Occipital lobe (tissue), 2 donors: ENCODE results near the gene AMDHD1. TPM values are rescaled to one million over a fixed set of nuclear protein-coding genes. Genes with fewer than 3 reads are reported as not detected.

Experiments used
- DNase-seq: peaks from one replicate; lab custom pipeline; 2025; lab: John Stamatoyannopoulos, UW
- total RNA-seq: library from RNA; depleted of rRNA; stranded (reverse); fragments of >200 nt; gene quantifications from one replicate; pipeline ENCODE4 v1.2.3, GENCODE V29; 2014

The AMDHD1 gene
- total RNA-seq, 1 donor from 2014 or later = 0.31 TPM

DNA sequence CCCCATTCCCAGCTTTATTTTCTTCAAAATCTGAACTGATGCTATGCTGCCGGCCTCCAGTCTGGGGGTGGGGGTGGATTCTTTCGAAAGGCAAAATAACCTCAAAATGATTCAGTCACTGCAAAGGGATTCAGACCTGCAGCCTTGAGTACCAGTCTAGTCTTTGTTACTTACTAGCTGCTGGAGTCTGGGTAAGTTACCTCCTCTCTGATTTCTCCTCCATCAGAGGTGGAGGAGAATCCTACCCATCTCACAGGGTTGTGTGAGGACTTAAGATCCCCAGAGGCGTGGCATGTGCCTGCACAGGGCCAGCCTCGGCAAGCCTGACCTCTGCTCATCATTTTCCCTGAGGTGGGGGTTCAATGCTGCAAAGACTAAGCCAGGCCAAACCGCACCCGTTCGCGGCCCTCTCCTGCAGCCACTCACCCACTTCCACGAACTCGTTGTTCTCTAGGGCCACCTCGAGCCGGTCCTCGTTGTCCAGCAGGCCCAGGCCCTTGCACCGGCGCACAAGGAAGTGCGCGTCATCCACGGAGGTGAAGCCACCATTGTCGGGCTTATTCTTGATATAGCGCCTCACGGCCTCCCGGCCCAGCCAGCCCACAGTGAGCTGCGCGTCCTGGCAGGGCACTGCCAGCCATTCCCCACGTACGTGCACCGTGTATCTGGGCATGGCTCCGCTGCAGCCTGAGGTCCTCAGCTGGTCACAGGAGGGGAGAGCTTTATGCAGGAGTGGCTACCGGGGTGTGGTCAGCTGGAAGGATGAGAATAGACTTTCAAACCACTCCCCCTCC is 52.3 kb downstream of the AMDHD1 start:
- DNase-seq = no peak

DNA sequence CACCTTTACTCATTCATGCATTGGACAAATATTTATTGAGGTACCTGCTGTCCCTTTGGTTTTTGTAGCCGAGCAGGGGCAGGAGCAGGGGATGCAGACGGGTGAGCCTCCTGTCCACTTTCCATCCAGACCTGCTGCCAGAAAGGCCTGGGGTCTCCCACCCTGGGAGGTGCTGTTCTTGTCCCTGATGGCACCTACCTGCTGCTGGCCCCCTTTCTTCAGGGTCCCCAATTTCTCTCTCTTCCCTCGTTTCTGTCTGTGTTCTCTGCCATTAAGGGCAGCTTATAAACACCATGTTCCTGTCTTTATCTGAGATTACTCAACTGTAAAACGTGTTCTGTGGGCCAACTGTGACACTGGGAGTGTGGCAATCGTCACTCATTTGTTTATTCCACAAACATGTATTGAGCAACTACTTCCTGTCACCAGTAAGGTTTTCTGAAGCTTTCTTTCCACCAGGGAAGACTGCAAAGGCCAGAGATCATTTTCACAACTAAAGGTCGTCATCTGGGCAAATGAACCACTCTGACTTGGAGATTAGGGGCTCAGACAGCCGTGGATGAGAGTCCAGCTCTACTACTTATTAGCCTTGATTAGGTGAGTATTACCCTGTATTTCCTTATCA is 53.0 kb downstream of the AMDHD1 start, which contains the start of gene HAL:
HAL (minus strand) TSS at position 311 of the 625 bp plus-strand sequence. CDS start 434 bp downstream, outside the sequence.
- DNase-seq = no peak

DNA sequence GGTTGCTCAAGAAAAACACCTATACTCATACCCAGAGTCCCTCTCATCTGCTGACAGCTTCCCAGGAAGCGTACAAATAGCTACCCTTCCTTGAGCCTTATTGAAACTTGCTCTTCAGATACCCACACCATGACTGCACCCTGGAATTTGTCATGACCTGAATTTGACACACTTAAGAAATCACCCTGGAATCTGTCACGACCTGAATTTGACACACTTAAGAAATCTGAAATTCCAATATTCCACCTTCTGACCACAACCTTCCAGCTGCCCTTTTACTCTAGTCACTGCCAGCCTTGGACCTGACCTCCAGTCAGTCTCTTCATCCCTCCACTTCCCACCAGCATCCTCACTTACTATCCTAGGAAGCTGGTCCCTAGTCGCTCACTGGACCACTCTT is 54.1 kb downstream of the AMDHD1 start:
- DNase-seq = no peak

DNA sequence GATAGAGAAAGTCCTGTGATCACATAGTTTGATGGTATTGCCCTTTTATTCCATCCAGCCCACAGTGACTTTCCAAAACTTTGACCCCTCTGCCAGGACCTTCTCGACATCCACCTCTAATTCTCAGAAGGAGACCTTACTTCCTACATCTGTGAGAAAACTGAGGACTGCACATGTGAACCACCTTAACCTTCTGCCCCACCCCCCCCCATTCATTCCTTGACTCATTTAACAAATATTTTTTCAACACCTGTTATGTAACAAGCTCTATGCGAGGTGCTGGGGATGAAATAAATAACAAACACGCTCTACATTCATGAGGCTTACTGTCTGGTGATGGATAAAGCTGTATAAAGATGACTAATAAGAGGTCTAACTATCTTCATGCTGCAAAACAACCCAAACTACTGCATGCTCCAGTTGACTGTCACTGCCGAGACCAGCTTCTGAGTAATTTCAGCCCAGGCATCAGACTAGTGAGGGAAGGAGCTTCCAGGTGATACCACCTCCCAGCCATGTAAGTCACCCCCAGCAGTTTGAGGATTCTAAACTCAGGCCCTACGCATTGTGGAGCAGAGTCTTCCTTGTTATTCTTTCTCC is 54.9 kb downstream of the AMDHD1 start:
- no peak for DNase-seq

DNA sequence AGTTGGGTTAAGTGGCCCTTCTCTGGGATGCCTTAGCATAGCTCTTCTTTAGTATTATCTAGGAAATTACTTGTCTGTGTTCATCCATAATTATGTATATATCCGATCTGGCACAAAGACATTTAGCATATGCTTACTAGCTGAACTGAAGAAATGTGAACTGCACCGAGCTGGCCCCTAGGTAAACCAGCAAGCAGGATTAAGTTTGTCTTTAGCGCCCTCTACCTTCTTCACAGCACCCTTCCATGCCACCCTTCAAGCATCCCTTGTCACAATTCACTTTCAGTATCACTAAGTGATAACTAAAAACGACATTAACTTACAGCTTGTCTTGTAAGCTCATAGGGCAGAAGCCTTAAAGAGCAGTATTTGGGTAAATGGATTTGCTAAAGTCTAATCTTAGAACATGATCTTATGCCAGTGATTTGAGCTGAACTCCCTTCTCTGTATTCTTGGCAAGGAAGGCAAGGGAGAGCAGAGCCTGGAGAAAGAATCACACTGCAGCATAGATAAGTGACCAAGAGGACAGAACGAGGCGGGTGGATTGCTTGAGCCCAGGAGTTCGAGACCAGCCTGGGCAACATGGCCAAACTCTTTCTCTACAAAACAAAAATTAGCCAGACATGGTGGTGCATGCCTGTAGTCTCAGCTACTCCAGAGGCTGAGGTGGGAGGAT is 55.6 kb downstream of the AMDHD1 start:
- peak; percentile 27 for DNase-seq

DNA sequence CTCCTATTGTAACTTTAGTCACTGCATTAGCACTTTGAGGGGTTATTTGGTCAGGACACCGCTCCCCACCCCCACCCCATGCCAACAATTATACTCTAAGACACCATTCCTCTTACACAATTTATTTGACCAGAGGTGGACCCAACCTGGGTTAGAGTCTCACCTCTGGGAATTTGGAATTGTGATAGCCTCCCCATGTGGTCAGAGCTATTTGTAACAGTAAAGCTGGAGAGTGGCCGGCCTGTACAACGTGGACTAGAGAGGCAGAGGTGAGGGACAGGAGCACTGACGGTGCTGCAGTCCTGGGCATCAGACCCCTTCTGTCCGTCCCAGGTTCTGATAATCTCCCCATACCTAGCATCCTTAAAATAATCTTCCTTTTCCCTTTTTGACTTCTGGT is 56.4 kb downstream of the AMDHD1 start:
- DNase-seq = no peak

DNA sequence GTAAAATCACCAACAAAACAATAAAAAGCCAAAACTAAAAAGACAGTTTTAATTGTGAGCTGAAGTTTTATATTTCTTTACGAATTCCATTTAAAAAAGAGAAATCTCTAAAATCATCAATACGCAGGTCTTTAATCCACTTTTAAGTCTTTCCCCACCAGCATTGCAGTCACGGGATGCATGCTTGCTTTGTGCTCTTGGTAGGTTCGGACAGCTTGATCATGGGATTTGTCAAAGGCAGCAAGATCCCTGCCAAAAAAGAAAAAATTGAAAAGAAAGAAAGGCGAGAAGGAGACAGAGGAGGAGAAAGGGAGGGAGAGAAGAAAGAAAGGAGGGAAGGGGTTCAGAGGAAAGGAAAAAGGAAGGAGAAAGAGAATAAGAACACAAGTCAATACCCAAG is 57.7 kb downstream of the AMDHD1 start:
- DNase-seq = no peak

DNA sequence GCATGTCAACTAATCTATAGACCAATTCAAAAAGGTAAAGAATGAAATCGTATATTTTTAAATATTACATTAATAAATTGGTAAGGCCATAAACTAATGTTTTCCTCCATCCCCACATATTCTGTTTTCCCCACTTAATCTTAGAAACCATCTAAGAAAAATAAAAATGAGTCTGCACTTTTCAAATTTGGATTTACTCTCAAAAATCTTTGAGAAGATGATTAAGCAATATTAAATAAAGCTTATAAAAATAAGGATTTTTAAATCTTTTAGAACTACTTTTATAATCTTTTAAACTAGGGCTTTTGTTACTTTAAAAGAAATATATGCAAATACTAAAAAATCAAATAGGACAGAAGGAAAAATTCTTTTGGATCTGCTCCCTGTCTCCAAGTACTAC is 63.6 kb downstream of the AMDHD1 start:
- no peak for DNase-seq

DNA sequence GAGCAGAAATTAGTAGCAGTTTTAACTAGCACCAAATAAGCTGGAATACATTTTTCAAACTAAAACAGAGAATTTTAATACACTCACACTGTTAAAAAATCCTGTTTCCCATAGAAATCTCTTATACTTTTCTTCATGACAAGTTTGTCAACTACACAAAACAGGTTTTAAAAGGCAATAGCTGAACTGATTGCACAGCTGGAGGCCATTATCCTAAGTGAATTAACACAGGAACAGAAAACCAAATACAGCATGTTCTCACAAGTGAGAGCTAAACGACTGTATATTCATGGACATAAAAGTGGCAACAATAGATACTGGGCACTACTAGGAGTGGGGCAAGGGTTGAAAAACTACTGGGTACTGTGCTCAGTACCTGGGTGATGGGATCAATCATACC is 64.6 kb downstream of the AMDHD1 start:
- DNase-seq = no peak

DNA sequence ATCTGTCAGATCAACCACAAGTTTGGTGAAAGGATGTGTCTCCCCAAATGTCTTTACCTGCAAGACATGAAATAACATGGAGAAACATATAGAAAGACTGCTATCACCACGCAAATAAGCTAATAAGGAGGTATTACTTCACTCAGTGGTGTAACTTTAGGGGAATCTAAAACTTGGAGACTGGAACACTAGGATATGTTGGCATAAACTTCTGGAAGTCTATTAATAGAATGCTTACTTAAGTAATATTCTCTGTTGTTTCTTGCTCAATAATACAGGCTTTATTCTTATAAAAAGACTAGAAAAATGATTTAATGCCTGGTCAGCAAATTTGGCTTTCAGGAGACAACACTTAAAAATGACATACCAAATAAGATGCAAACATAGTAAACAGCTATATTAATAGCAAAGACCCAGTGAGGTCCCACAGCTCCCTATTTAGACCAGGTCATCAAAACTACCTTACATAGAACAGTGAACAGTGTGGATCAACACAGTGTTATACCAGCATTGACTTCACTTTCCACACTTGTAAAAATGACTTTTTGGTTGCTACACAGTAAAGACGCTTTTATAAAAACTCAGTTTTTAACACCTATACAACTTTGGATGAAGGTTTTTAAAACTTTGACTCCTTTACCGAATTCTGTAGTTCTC is 71.9 kb downstream of the AMDHD1 start:
- no peak for DNase-seq

DNA sequence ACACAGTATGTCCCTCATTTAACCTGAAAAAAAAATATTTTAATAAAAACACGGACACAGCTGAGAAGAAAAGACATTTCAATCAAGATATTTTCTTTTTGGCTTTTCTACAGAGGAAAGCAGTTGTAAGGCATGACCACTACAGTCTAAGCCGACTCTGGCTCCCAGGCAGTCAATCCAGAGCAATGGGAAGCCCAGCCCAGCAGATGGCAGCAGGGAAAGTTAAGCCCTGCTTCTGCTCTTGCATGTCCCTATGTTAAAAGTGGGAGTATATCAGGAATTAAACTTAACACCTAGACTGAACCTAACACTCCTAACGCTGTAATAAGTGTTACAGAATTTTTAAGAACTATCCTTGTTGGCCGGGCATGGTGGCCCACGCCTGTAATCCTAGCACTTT is 72.5 kb downstream of the AMDHD1 start:
- DNase-seq = no peak

Other genes with a start within 250 kb of the AMDHD1 start
- 44.3 TPM for gene NTN4, start 152.6 kb upstream of the AMDHD1 start, total RNA-seq
- 27.5 TPM for gene SNRPF, start 84.4 kb upstream of the AMDHD1 start, total RNA-seq
- gene CCDC38, start 717 bp upstream of the AMDHD1 start, total RNA-seq = 0.16 TPM
- 2.2 TPM for gene HAL, start 53.0 kb downstream of the AMDHD1 start, total RNA-seq
- gene LTA4H, start 92.3 kb downstream of the AMDHD1 start, total RNA-seq = 38.5 TPM